GM10248 (cell line): ENCODE data around the gene CHPF2.

Experiments
- CTCF ChIA-PET: fragments of 300-600 bp; sonication (Branson Sonifier 250); formaldehyde crosslinking; extraction: SDS; loops from one replicate; lab custom pipeline; 2021; ENCODE audit warnings: antibody characterized with exemption; lab: Yijun Ruan, JAX
- POLR2A ChIA-PET: fragments of 350-650 bp; sonication (Branson Sonifier 250); formaldehyde crosslinking; extraction: SDS; loops from one replicate; lab custom pipeline; 2020; ENCODE audit warnings: antibody characterized with exemption; lab: Yijun Ruan, JAX
- DNase-seq: peaks from one replicate; pipeline ENCODE4 v3.0.0; 2012; ENCODE audit errors: extremely low spot score
- TF ChIP-seq, protein P1 (sequence below): IDR thresholded peaks from 2 replicates; pipeline ENCODE4 v1.5.1; 2012; ENCODE audit warnings: mild to moderate bottlenecking, low read depth; ENCODE audit errors: extremely low read depth, missing control alignments, control extremely low read depth

Gene CHPF2

DNA sequence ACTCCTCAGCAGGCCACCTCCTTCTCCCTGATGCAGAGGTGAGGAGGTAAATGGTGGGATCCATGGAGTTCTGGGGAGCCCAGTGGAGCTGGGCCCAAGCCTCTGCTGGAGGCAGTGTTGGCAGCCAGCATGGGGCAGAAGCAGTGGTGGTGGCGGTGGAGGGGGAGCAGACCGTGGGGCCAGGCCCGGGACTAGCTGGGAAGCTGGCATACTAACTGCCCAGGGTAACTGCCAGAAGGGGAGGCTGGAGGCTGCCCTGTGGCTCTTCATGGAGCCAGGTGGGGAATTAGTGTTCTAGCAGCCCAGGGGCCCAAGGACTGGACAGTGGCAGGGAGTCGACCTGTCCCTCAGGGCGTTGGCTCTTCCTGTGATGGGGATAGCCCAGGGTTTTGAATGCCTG, 32.3 kb downstream of the CHPF2 start:
- ChIA-PET CTCF (interaction anchor here (0.8 kb wide), 1 partner anchor 75 kb away, joined by 3 read pairs; no protein-coding TSS in a partner anchor), POLR2A (no interaction called here)
- DNase-seq = no peak
- TF ChIP-seq, protein P1, sequence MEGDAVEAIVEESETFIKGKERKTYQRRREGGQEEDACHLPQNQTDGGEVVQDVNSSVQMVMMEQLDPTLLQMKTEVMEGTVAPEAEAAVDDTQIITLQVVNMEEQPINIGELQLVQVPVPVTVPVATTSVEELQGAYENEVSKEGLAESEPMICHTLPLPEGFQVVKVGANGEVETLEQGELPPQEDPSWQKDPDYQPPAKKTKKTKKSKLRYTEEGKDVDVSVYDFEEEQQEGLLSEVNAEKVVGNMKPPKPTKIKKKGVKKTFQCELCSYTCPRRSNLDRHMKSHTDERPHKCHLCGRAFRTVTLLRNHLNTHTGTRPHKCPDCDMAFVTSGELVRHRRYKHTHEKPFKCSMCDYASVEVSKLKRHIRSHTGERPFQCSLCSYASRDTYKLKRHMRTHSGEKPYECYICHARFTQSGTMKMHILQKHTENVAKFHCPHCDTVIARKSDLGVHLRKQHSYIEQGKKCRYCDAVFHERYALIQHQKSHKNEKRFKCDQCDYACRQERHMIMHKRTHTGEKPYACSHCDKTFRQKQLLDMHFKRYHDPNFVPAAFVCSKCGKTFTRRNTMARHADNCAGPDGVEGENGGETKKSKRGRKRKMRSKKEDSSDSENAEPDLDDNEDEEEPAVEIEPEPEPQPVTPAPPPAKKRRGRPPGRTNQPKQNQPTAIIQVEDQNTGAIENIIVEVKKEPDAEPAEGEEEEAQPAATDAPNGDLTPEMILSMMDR = no peak

DNA sequence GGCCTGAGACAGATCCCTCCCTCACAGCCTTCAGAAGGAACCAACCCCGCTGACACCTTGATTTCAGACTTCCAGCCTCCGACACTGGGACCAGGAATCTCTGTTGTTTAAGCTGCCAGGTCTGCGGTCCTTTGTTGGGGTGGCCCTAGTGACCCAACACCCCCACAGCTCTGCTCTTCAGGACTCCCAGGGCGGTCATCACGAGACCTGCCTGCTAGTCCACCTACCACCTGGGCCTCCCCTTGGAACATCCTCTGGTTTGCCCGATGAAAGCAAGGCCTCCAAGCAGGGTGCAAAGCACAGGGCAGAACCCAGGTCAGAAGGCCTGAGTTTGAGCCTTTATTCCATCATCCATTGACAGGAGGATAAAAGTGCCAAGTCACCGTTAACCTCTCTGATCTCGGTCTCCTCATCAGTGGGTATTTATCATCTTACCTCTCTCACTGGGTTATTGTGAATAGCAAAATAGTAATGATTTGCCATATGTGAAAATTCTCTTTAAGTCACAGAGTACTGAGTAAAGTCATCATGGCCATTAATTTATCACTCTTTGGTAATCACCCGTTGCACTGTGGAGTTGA, 33.2 kb downstream of the CHPF2 start:
- ChIA-PET POLR2A (no interaction called here), CTCF (no interaction called here)
- no peak for DNase-seq
- TF ChIP-seq, protein P1 = no peak

DNA sequence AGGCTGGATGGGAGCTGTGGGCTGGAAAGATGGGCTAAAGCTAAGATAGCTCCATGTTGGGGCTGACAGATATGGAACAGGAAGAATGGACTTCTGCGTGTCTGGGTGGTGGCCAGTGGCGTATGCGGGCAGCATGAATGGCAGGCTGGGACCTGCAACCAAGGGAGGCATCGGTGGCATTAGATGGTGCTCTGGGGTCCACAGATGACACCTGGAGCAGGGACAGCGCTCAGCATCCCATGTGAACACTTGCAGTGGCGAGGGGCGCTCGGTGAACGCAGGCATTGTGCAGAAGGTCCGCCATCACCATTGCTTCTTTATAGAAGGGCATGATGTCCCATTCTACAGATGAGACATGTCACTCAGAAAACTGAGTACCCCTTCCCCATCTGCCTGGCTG, 37.2 kb downstream of the CHPF2 start:
- POLR2A ChIA-PET = no interaction called here
- TF ChIP-seq, protein P1 = no peak
- CTCF ChIA-PET = no interaction called here
- DNase-seq = no peak

DNA sequence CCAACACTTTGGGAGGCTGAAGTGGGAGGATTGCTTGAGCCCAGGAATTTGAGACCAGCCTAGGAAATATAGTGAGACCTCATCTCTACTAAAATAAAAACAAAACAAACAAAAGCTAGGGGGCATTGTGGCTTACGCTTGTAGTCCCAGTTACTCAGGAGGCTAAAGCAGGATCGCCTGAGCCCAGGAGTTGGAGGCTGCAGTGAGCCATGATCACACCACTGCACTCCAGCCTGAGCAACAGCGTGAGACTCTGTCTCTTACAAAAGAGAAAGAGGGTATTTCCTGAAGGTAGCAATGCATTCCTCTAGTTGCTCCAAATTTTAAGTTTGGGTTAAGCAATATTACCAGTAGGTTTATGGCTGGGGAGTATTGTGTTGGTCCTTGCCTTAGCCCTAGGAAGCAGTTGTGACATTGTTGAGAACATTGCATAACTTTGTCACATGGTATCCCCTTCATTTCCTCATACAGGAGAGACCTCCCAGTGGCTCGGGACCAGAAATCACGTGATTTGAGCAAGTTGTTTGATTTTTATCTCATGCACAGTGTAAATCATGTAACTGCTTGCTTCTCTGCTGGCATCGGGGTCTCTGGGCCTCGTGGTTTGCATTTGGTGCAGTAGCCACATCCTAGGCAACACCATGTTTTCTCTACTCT, 39.5 kb downstream of the CHPF2 start:
- TF ChIP-seq, protein P1 = no peak
- ChIA-PET POLR2A (no interaction called here), CTCF (interaction anchor here (0.6 to 1.1 kb wide), 2 partner anchors 43 to 57 kb away, joined by 3 read pairs; no protein-coding TSS in a partner anchor)
- DNase-seq = no peak

DNA sequence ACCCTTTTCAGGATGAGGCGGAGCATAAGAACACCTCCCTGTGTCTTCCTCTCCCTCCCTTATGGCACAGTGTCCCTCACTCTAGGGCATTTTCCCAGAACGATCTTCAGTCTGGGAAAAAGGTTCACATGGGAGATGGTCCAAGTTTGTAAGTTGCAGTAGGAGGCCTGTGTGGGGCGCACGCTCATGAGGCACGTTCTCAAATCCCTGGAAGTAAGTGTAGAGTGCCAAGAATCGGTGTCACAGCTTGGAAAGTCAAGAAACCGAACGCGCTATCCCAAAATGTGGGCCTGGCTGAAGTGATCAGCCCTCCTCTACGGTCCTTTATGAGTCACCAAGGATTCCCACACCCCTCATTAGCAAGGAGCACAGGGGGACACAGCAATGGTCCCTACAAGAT, 40.1 kb downstream of the CHPF2 start:
- TF ChIP-seq, protein P1 = no peak
- DNase-seq = no peak
- ChIA-PET CTCF (no interaction called here), POLR2A (no interaction called here)

DNA sequence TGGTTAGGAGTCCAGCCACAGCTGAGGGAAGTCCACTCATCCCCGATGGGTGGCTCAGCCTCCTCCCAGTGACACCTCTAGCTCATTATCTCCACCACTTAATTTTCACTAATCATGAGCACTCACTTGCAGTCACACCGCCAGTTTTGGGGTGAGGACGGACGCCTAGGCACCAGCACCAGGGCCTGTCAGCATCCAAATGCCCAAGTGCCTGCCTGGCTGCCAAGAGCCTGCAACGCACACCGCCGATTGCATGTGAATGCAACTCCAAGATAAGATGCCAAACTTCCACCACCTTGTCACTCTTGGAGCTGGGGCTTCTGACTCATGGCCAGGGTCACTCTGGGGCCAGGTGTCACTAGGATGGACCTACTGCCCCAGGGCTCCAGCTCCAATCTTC, 40.6 kb downstream of the CHPF2 start:
- no peak for DNase-seq
- CTCF ChIA-PET = interaction anchor here (0.9 kb wide), 1 partner anchor 10 kb away, joined by 5 read pairs; no protein-coding TSS in a partner anchor
- TF ChIP-seq, protein P1 = no peak
- POLR2A ChIA-PET = no interaction called here
